ENCODE measurements around the gene MEAF6.

The MEAF6 gene

GRCh38 chr1:37446874-37447273, 67.7 kb downstream of the MEAF6 start:
- in situ Hi-C loops (cut with MboI; ENCODE audit: low sequenced_read_pairs) = no loop called here

GRCh38 chr1:37442644-37443043, 71.9 kb downstream of the MEAF6 start:
- in situ Hi-C loops (cut with MboI; ENCODE audit: low sequenced_read_pairs) = no loop called here

Measured in hTERT RPE-1 (cell line).